ENCODE data around the gene DUSP1.

DUSP1 gene

DNA sequence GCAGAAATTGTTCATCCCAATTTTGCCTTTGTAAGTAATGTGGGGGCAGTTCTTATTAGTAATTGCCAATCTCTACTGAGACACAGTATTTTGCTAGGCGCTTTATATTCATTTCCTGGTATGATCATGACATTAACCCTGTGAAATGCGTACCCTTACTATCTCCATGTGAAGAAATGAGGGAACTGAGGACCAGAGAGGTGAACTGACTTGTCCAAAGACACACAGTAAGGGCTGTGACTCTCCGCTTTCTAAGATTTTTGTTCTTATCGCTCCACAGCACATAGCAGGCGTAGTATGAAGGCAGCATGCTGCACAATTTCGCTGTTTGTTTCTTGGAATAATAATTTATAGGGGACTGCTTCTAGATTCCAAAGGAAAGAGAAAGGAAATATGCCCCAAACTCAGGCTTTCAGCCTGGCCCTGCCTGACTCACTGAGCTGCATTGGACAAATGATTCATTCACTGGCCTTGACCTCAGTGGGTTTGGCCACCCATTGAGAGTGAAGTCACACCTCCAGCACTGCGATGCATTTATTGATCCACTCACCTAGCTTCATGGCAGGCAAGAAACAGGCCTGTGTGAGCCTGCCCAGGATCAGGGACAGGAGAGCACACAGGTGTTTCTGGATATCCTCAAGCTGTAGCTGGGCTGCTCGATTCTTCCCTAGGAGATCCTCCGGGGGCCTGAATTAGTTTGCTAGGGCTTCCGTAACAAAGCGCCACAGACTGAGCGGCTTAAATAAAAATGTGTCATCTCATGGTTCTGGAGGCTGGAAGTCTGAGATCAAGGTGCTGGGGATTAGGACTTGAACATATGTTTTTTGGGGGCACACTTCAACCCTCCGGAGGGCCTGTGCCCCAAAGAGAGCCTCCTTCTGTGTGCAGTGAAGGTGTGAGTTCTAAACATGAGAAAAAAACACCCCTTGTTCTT, 7.2 kb upstream of the DUSP1 start:
- no peak for DNase-seq (ENCODE audit: low read depth)

DNA sequence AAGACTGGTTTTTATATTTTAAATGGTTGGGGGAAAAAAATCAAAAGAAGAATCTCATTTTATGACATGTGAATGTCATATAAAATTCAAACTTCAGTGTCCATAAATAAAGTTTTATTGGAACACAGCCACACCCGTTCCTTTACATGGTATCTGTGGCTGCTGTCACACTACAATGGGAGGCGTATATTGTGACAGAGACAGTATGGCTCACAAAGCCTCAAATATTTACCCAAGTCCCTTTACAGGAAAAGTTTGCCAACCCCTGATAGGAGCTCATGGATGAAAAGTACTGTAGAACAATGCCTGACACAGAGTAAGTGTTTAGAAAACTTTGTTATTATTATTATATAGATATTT, 5.2 kb upstream of the DUSP1 start:
- DNase-seq (ENCODE audit: low read depth), result no peak

DNA sequence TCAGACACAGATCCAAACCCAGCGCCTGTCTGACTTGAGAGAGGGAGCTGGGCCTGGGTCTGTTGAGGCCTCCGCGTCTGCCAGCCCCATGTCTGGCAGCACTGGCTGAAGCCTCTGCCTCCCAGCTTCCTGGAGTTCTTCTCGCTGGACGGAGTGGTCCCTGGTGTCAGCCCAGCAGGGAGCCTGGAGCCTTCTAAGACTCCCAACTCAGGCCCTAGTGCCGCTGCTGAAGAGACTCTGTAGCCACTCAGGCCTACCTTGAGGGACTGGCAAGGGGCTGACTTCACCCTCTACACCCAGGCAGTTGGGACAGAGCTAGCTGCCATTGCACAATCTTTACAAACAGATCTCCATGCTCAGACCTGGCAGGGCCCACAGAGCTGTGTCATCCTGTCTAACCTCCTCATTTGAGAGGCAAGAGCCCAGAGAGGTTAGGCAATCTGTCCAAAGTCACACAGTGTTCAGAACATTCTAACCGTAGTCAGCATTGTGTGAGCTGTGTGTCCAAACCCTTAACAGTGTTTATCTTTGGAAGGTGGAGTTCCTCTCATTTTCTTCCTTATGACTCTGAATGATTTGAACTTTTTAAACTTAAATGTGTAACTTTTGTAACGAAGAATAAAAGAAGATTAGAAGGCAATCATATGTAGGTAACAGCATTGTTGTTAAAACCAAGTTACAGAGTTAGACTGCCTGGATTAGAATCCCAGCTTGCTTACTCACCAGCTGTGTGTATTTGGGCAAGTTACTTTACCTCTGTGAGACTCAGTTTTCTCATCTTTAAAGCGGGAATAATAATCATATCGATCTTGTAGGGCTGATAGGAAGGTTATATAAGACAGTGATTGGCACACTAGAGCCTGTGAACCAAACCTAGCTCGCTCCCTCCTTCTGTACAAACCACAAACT, 4.6 kb upstream of the DUSP1 start:
- no peak for DNase-seq (ENCODE audit: low read depth)

DNA sequence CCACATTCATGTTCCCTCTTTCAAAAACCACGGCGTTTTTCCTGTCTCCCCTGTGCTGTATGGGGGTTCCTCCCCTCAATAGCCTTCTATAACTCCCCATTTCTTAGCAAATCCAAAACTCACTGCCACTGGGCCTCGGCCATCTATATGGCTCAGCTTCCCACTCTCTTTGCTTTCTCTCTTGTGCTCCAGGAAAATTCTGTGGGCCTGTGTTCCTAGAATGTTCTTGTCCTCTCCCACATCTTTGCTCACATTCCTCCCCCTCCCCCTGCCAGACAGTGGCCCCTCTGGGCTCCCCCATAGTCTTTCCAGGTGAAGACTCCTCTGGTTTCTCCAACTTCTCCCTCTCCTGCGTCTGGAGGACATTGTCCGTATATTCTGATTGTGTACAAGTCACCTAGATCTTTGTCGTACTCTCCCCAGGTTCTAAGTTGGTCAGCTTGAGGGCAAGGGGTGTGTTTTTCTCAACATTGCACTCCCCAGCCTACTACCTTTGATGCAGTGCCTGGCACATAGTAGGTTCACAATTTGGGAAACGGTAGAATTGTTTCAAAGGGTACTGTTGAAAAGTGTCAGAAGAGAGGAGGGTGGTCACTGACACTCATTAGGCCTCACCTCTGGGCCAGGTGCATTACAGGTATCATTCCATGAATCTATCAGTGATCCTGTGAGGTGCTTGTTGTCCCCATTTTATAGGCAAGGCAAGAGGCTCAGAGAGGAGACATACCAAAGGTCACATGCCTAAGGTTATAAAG, 3.7 kb upstream of the DUSP1 start:
- no peak for DNase-seq (ENCODE audit: low read depth)

DNA sequence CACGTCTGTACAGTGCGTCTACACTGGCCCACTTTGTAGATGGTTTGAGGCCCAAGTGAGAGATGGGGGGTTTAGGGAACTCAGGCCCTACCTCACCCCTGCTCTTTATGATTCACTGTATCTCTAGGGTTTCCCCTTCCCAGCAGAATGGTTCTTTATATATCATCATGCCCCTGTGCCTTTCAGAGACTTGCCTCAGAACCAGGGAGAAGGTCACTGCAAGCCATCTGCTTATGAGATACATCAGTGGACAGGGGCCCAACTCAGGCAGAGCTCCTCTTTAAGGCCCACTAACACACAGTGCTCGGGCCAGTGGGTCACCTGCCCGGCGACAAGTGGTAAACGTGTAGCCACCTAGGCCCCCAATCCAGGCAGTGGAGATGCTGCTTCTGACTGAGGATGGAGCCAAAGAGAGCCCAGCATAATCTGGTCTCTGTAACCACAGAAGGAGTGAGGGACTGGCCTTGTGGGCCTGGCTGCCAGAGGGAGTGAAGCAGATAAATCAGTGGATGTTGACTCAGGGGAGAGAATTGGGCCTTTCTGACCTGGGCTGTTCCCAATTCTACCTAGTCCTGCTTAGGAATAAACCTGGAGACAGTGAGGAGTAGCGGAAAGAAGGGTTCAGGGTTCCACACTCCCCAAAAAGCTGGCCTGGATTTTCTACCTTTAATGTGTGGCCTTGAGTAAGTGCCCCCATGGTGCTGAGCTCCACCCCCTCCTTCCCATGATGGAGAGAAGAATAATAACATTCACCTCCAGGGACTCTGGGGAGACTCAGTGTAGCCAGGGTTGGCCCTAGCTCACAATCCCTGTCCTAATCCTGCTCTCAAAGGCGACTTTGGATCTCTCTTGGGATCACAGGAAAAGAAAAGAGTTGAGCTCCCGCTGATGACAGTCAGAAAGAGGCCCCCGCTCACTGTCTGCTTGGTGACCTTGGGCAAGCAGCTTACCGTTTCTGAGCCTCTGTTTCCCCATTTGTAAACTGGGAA, 2.8 kb upstream of the DUSP1 start:
- no peak for DNase-seq (ENCODE audit: low read depth)

DNA sequence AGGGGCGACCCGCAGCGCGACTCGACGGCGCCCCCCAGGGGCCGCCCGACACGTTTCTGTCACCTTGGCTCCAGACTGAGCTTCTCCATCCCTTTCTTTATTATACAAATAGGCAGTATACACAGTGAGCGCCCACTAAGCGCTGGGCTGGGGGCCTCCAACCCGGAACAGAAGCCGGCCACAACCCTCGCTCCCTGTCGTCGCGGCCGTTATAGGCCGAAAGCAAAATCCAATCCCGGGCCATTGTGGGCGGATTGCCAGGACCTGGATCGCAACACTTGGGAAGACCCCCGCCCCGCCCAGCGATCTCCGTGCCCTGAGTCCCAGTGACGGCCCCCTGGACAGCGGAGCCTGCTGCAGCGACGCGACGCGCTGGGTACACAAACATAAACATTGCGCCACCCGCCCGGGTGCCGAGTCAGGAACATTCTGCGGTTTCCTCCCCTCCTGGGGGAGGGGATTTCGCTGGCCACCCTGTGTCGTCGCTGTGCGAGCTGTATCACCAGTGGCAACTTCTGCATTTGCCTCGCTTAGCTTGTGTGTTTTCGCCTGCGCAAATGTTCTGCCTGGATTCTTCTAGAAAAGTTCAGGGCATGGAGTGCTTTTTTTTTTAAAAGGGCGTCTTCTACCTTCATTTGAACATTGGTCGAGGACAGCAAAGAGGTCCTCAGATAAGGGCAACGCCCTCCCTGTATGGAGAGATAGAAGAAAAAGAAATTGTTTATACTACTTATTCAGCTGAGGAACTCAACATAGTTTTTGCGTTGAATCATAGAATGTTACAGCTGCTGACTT, 1.3 kb upstream of the DUSP1 start:
- DNase-seq (ENCODE audit: low read depth), result peak; percentile 59

DNA sequence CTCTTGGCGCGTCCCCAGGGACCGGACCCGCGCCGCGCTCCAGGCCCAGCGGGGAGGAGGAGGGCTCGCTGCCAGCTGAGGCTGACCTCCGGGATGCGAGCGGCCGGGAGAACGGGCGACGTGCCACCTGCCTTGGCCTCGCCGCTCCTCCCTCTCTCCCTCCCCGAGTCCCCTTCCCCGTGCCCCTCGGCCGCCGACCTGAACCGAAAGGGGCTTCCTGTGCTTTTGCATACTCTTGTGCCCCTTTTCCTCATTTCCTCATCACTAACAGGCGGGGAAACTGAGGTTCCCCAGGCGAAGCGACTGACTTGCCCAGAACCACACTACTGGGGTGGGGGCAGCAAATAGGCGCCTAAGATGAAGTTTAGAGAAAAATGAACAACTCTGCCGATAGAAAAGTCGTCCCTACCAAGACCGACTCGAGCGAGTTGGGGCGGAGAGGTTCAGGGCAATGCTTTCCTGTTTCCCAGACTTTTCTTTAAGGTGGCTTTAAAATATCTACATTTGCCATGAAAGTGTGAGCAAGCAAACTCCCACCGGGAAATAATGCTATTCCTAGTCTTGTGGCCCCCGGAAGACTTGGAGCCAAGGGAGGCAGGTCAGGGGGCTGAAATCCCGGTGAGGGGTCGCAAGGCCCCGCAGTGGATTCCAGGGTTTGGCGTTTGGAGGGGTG, 580 bp upstream of the DUSP1 start:
- DNase-seq (ENCODE audit: low read depth), result no peak

DNA sequence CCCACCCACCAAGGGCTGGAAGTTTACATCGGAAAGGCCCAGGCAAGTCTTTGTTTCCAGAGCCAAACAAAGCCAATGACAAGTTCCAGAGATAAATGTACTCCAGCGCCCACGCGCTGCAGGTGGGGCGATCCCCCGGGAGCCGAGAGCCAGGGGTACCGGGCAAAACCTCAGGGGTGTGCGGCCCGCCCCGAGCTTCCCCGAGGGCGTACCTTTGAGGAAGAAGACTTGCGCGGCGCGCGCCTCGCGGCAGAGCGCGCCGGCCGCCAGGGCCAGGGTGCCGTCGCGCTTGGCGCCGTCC, 671 bp downstream of the DUSP1 start:
- peak; percentile 16 for DNase-seq (ENCODE audit: low read depth)

DNA sequence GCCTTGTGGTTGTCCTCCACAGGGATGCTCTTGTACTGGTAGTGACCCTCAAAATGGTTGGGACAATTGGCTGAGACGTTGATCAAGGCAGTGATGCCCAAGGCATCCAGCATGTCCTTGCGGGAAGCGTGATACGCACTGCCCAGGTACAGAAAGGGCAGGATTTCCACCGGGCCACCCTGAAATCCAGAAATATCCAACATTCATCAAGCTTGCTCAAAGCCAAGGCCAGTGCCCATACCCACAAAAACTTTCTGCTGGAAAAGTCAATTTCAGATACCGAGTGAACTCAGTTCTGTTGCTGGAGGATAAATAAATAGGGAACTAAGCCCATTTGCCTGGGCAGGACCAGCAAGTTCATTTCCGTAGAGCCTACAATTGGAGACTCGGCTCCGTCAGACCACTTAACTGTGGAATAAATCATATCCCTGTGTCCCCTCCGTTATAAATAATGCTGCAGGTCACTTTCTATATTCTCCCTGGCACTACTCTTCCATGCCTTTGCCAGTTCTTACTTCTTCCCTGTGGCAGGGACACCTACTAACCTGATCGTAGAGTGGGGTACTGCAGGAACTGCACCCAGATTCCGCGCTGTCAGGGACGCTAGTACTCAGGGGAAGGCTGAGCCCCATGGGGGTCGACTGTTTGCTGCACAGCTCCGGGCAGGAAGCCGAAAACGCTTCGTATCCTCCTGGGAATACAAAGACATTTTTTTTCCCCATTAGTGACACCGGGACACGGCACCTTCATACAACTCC, 1.2 kb downstream of the DUSP1 start:
- DNase-seq (ENCODE audit: low read depth), result no peak

DNA sequence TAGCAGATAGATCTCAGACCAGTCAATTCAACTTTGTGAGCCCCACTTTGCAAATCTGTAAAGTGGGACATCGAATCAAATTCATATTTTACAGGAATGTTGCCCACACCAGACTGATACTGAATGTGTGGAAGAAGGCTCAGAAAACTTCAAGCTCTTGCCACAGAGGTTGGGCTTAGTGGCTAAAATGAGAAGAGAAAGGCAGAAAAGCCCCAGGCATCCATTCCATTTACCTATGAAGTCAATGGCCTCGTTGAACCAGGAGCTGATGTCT, 1.7 kb downstream of the DUSP1 start:
- DNase-seq (ENCODE audit: low read depth), result no peak

DNA sequence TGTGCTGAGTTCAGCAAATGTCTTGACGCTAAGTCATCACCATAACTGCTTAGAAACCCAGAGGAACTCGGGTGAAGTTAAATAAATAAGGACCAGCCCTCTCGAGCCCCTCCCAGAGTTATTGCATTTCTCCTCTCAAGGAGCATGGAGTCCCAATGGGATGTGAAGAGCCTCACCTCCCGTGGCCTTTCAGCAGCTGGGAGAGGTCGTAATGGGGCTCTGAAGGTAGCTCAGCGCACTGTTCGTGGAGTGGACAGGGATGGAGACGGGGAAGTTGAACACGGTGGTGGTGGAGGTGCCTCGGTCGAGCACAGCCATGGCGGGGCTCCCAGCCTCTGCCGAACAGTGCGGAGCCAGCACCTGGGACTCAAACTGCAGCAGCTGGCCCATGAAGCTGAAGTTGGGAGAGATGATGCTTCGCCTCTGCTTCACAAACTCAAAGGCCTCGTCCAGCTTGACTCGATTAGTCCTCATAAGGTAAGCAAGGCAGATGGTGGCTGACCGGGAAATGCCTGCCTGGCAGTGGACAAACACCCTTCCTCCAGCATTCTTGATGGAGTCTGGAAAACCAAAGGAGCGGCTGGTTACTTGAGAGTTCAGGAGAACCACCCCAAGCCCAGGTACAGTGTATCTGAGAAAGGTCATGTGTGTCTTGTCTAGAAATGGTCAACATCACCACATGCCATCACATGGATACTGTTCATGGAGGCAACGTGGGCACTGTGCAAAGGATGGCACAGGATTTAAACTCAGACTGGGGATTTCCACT, 2.2 kb downstream of the DUSP1 start:
- DNase-seq (ENCODE audit: low read depth), result no peak

DNA sequence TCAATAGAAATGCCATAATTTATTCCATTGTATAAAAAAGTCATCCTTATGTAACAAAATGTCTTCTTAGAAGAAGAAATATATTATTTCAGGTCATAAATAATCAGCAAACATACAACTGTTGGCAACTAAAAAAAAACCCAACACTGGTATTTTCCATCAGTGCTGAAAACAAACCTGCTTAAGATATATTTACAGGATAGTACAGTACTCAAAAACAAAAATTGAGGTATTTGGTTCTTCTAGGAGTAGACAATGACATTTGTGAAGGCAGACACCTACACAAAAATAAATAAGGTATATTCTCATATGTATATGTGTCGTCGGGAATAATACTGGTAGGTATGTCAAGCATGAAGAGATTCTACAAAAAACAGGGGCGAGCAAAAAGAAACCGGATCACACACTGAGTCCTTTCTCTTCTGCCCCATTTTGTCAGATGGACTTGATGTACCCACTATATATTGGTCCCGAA, 2.9 kb downstream of the DUSP1 start:
- no peak for DNase-seq (ENCODE audit: low read depth)

DNA sequence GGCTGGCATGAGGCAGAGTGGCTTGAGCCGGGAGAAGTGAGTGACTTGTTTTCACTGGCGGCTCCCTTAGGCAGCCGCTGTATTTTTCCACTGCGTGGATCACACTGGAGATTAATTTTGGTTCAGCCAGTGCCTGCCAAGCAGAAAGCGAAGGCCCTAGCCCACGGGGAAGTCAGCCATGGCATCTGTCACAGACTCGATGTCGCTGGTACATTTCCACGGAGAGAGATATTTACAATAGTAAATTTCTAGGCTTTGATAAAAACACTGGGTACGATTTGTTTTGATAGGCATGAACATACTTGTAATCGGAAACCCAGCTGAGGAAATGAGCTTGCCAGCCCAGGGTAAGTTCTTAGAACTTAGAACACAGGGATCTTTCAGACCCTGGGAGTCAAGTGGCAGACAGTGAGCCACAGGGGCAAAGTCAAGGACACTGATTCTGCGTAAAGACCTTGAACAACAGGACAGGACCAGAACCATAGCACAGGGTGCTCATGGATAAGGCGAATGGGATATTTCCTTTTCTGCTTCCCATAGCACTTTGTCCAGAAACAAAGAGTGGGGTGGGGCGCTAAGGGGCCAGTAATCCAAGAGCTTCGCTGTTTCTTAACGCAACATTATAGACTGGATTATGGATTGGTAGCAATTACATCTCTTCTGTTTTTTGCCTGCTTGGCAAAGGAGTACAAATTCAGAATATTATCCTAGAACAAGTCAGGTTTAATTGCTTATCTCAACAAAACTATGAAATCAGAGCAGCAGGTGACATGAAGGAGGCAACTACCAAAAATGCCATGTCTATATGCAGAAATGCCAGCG, 4.5 kb downstream of the DUSP1 start:
- DNase-seq (ENCODE audit: low read depth), result no peak

DNA sequence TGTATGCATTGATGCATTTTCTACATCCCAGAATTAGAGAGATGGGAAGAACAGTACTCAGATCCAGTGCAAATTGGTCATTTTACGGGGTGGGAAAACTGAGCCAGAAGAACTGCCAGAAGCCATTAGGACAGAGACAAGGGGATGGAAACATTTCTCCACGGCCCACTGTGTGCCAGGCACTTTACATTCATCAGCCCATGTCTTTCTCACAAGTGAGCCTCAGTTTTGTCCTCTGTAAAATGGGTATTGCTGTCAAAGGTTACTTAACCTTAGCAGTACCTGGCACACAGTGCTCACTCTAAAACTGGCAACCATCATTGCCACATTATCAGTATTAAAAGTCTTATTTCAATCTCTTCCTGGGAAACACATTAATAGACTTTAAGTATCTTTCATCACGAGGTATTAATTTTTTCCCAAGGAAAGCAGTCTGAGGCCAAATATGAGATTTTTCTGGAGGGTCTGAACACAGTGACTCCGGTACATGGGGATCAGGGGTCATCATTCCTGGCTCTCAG, 5.2 kb downstream of the DUSP1 start:
- no peak for DNase-seq (ENCODE audit: low read depth)

DNA sequence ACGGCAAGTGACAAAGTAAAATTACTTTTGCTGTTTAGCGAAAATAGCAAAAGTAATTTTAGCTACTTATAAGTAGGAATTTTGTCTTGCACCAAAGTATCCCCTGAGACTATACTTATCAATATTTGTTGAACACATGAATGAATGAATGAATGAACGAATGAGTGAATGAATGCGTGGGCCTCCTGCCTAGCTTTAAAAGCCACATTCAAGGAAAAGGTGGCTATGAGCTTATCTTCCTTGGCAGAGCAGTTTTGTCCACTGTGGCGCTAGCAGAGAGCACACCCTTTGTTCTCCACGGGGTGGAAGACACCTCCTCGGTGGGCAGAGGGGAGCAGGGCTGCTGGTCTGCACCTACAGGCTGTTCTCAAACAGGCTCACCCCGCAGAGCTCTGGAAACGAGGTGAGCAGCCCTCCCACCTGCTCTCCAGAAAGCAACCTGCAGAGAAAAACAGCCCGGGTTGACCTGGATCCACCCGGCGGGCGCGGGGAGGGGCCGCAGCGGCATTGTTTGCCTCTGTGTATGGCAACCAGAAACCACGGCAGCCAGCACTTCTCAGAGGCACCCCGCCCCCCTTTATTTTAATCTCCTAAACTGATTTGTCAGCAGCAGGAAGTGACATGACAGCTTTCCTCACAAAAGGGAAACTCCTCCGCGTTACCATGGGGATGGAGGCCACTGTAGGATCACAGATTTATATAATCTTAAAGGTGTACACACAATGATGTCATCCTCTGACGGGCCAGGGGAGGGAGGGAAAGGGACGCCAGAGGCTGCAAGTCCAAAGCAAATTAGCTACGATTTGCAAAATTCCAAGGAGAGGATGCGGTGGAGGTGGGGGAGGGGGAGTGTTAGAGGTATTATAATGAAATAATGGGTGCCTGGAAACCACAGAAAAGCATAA, 5.9 kb downstream of the DUSP1 start:
- DNase-seq (ENCODE audit: low read depth), result peak; percentile 95

DNA sequence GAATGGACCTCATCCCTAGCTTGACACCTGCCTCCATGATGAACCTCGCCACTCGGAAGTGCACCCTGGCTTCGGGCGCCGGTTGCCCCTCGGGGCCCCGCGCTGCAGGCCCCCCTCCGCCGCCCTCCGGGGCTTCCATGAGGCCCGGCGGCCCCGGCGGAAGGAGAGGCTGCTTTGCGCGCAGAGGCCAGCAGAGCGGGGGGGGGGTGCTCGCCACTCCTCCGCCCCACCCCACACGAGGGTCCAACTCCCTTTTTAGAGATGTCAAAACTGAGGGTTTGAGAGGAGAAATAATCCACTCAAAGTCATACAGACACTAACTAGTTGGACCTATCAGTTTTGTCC, 7.9 kb downstream of the DUSP1 start:
- no peak for DNase-seq (ENCODE audit: low read depth)

Measured in stimulated activated CD4-positive, alpha-beta T cell treated with anti-CD3 and anti-CD28 coated beads, Interleukin-2, amount 100 ng/mL, for 4 hours (primary cell).